GM19035 (cell line): ENCODE data around the gene CCDC185.

Experiments
- ATAC-seq: cut with Tn5 transposase; IDR thresholded peaks from one replicate; pipeline ENCODE4 v1.9.1; 2021; ENCODE audit not compliant: unreplicated experiment

Gene CCDC185

GRCh38 chr1:223429313-223429731 lies 36.1 kb downstream of the CCDC185 start:
- no peak for ATAC-seq

GRCh38 chr1:223429821-223430220 lies 36.6 kb downstream of the CCDC185 start:
- no peak for ATAC-seq

GRCh38 chr1:223430236-223430635 lies 37.0 kb downstream of the CCDC185 start:
- ATAC-seq = no peak

GRCh38 chr1:223437151-223437550 lies 43.9 kb downstream of the CCDC185 start:
- no peak for ATAC-seq

- ATAC-seq = no peak
Measured at GRCh38 chr1:223443397-223443796, 50.2 kb downstream of the CCDC185 start.

GRCh38 chr1:223444411-223444810 lies 51.2 kb downstream of the CCDC185 start:
- no peak for ATAC-seq
